Mesenchymal stem cell (in vitro differentiated cells and primary cell): ENCODE data around the gene KCNG2.

ENCODE experiments used
- DNase-seq: peaks from one replicate; pipeline ENCODE4 v3.0.0-alpha.2; 2013
- H2AFZ ChIP-seq: one replicate; pipeline ENCODE4 v1.6.1; 2013; ENCODE audit warnings: low read depth, mild to moderate bottlenecking, control low read depth, inconsistent platforms, low read length, moderate library complexity
- H2AK5ac ChIP-seq: 2 replicates; pipeline ENCODE4 v1.6.1; 2013; ENCODE audit warnings: low read length, moderate library complexity, mild to moderate bottlenecking, inconsistent platforms; ENCODE audit not compliant: severe bottlenecking
- H2BK120ac ChIP-seq: one replicate; pipeline ENCODE4 v1.6.1; 2013; ENCODE audit warnings: low read depth, mild to moderate bottlenecking, inconsistent platforms, low read length, moderate library complexity
- H2BK12ac ChIP-seq, 2 experiments: one replicate each; pipeline ENCODE4 v1.6.1; 2013; ENCODE audit warnings: inconsistent platforms in 2 of 2, low read length in 2 of 2, mild to moderate bottlenecking in 2 of 2, moderate library complexity in 2 of 2, control low read depth in 1 of 2
- H2BK15ac ChIP-seq: one replicate; pipeline ENCODE4 v1.6.1; 2013; ENCODE audit warnings: mild to moderate bottlenecking, low read depth, inconsistent platforms; ENCODE audit not compliant: poor library complexity, severe bottlenecking
- H2BK5ac ChIP-seq: 2 replicates; pipeline ENCODE4 v1.6.1; 2013; ENCODE audit warnings: low read depth, mild to moderate bottlenecking, low read length, control low read depth, inconsistent platforms; ENCODE audit not compliant: poor library complexity, severe bottlenecking
- H3K14ac ChIP-seq, 2 experiments: one replicate each; pipeline ENCODE4 v1.6.1; 2013; ENCODE audit warnings: inconsistent platforms in 2 of 2, low read length in 2 of 2, control low read depth in 1 of 2, mild to moderate bottlenecking in 1 of 2, moderate library complexity in 1 of 2
- H3K18ac ChIP-seq, 2 experiments: one replicate each; pipeline ENCODE4 v1.6.1; 2013; ENCODE audit warnings: inconsistent platforms in 2 of 2, low read length in 2 of 2, control low read depth in 1 of 2, low read depth in 1 of 2, mild to moderate bottlenecking in 1 of 2
- H3K23ac ChIP-seq, 2 experiments: one replicate each; pipeline ENCODE4 v1.6.1; 2013; ENCODE audit warnings: inconsistent platforms in 2 of 2, low read length in 2 of 2, mild to moderate bottlenecking in 2 of 2, moderate library complexity in 2 of 2, control low read depth in 1 of 2
- H3K27ac ChIP-seq: 2 replicates; pipeline ENCODE4 v1.5.1; 2013; ENCODE audit warnings: mild to moderate bottlenecking, moderate library complexity, low read length, control low read depth, inconsistent platforms; ENCODE audit not compliant: poor library complexity, severe bottlenecking
- H3K27me3 ChIP-seq, 2 experiments: 2 replicates each; pipeline versions ENCODE4 v1.6.1 to v1.7.0; 2013; ENCODE audit warnings: low read length in 2 of 2, mild to moderate bottlenecking in 2 of 2, moderate library complexity in 2 of 2, control low read depth in 1 of 2, inconsistent platforms in 1 of 2; ENCODE audit not compliant: control insufficient read depth in 1 of 2, insufficient read depth in 1 of 2
- H3K36me3 ChIP-seq, 2 experiments: 2 replicates each; pipeline versions ENCODE4 v1.6.1 to v1.7.0; 2013; ENCODE audit warnings: low read length in 2 of 2, control low read depth in 1 of 2, inconsistent platforms in 1 of 2, low read depth in 1 of 2, mild to moderate bottlenecking in 1 of 2; ENCODE audit not compliant: insufficient read depth in 2 of 2, control insufficient read depth in 1 of 2
- H3K4ac ChIP-seq, 2 experiments: one replicate each; pipeline ENCODE4 v1.6.1; 2013; ENCODE audit warnings: inconsistent platforms in 2 of 2, low read length in 2 of 2, mild to moderate bottlenecking in 2 of 2, moderate library complexity in 2 of 2, control low read depth in 1 of 2, low read depth in 1 of 2
- H3K4me1 ChIP-seq: 2 replicates; pipeline ENCODE4 v1.6.1; 2013; ENCODE audit warnings: low read depth, low read length, control low read depth; ENCODE audit not compliant: control insufficient read depth, insufficient read depth
- H3K4me2 ChIP-seq: 2 replicates; pipeline ENCODE4 v1.6.1; 2013; ENCODE audit warnings: low read length, mild to moderate bottlenecking, inconsistent platforms; ENCODE audit not compliant: poor library complexity, severe bottlenecking
- H3K4me3 ChIP-seq, 2 experiments: 2 replicates each; pipeline versions ENCODE4 v1.5.1 to v1.7.0; 2013; ENCODE audit warnings: low read length in 2 of 2, mild to moderate bottlenecking in 2 of 2, control low read depth in 1 of 2, low read depth in 1 of 2; ENCODE audit not compliant: insufficient read depth in 1 of 2
- H3K79me1 ChIP-seq: replicated peaks from 2 replicates; pipeline ENCODE4 v1.6.1; 2013; ENCODE audit warnings: mild to moderate bottlenecking, control low read depth, low read length, inconsistent platforms; ENCODE audit not compliant: poor library complexity, severe bottlenecking
- H3K9ac ChIP-seq: 2 replicates; pipeline ENCODE4 v1.7.0; 2013; ENCODE audit warnings: mild to moderate bottlenecking, low read length, moderate library complexity
- H3K9me3 ChIP-seq: 2 replicates; pipeline ENCODE4 v1.7.0; 2013; ENCODE audit warnings: mild to moderate bottlenecking, low read length; ENCODE audit not compliant: control insufficient read depth
- H4K8ac ChIP-seq: one replicate; pipeline ENCODE4 v1.6.1; 2013; ENCODE audit warnings: inconsistent platforms, mild to moderate bottlenecking, low read length, moderate library complexity
- H4K91ac ChIP-seq: one replicate; pipeline ENCODE4 v1.6.1; 2013; ENCODE audit warnings: mild to moderate bottlenecking, low read length, inconsistent platforms
- WGBS: methylation state at CpG from one replicate; pipeline ENCODE4 v1.1.7; 2013; ENCODE audit warnings: mixed read lengths; 5-methylcytosine and 5-hydroxymethylcytosine counted together

Gene KCNG2

DNA sequence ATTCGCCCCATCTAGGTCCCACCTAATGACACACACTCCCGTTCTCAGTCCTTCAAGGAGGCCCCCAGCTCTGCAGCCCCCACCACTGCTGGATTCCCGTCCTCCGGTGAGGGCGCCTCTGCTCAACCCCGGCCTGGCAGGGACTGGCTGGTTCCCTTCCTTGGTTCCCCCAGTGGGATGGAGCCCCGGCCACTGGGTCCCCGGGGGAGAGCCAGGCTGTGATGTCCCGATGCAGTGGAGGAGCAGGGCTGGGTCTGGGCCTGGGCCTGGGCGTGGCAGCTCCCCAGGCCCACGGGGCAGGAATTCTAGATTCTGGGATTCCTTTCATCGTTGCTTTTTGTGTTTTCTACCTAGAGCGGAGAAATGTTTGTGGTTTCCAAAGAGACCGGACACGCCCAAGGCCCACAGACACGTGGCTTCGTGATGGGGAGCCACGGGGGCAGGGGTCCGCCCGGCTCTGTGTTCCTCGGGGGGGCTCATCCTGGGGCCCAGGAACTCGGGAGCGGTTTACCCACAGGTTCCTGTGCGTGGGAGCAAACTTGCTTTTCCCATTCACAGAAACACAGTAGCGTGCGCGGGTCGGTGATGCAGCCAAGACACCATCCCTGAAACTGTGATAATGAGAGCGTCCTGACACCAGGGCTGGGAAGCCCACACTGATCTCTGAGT, 86.7 kb downstream of the KCNG2 start:
- Histone ChIP-seq H4K8ac (no peak overlapping the region), H3K36me3 (no peaks in the 10 kb centered on the region), H3K9me3 (peaks cover 12% of the 10 kb centered on the region), H2AFZ (no peak overlapping the region), H2AK5ac (no peak overlapping the region), H3K4me2 (no peak overlapping the region), H3K4me1 (no peaks in the 10 kb centered on the region), H3K23ac (no peak overlapping the region), H3K4ac (no peak overlapping the region), H3K27ac (no peak overlapping the region), H3K27me3 (no peaks in the 10 kb centered on the region), H2BK15ac (no peak overlapping the region), H2BK120ac (no peak overlapping the region), H4K91ac (no peak overlapping the region), H3K18ac (no peak overlapping the region), H3K79me1 (no peaks in the 10 kb centered on the region), H3K9ac (no peak overlapping the region), H2BK12ac (no peak overlapping the region), H2BK5ac (no peak overlapping the region), H3K4me3 (no peak overlapping the region), H3K14ac (no peak overlapping the region)
- 87% methylated on average over 29 of the region's 29 CpGs for WGBS
- DNase-seq = no peak

GRCh38 chr18:79884963-79885728, 87.4 kb downstream of the KCNG2 start:
- no peaks in the 10 kb centered on the region for H3K27me3 ChIP-seq
- no peak overlapping the region for H3K18ac ChIP-seq
- no peak overlapping the region for H2BK120ac ChIP-seq
- no peak for DNase-seq
- no peak overlapping the region for H3K4ac ChIP-seq
- peaks cover 14% of the 10 kb centered on the region for H3K9me3 ChIP-seq
- no peak overlapping the region for H3K14ac ChIP-seq
- no peaks in the 10 kb centered on the region for H3K36me3 ChIP-seq
- no peak overlapping the region for H3K27ac ChIP-seq
- no peak overlapping the region for H2BK15ac ChIP-seq
- H4K8ac ChIP-seq = no peak overlapping the region
- no peak overlapping the region for H3K9ac ChIP-seq
- no peak overlapping the region for H2BK5ac ChIP-seq
- H2AK5ac ChIP-seq = no peak overlapping the region
- no peak overlapping the region for H3K4me3 ChIP-seq
- WGBS = 88% methylated on average over 25 of the region's 25 CpGs
- H2BK12ac ChIP-seq = no peak overlapping the region
- no peak overlapping the region for H4K91ac ChIP-seq
- H3K4me1 ChIP-seq = no peaks in the 10 kb centered on the region
- no peaks in the 10 kb centered on the region for H3K79me1 ChIP-seq
- no peak overlapping the region for H3K23ac ChIP-seq
- no peak overlapping the region for H3K4me2 ChIP-seq
- H2AFZ ChIP-seq = no peak overlapping the region

DNA sequence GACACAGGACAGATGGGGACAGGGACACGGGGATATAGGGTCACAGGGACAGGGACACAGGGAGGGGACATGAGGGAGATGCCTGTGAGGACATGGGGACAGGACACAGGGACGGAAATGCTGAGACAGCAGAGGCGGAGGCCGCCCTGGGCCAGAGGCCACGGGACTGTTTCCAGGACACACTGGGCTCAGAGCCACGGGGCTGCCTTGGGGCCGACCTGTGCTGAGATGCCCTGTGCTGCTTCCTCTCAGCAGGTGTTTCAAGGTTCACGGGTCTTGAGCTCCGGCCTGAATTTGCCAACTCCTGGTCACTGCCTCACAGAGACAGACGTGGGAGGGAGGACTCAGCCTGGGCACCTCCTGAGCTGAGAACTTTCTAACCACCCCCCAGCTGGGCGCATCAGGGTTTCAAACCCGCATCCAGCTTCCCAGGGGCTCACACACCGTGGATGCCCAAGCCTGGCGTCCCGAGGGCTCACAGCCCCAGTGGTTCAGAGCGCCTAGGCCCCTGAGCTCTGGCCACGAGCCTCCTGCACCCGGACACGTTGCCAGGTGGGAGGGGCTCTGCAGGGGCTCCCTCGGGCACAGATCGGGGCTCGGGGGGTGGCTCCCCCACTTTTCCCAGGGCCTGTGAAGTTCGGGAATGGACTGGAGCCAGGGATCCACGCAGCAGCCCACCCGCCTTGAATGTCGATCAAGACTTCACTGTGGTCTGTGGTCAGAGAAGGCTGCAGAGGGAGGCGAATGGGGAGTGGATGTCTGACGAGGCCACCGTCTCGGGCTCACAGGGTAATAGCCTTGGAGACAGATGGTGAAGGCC, 89.7 kb downstream of the KCNG2 start:
- Histone ChIP-seq H3K27ac (no peak overlapping the region), H3K18ac (no peak overlapping the region), H2BK120ac (no peak overlapping the region), H2AK5ac (no peak overlapping the region), H2BK5ac (no peak overlapping the region), H2BK12ac (no peak overlapping the region), H3K4me3 (no peak overlapping the region), H4K8ac (no peak overlapping the region), H3K4ac (no peak overlapping the region), H4K91ac (no peak overlapping the region), H2AFZ (no peak overlapping the region), H3K36me3 (no peaks in the 10 kb centered on the region), H3K4me1 (no peaks in the 10 kb centered on the region), H2BK15ac (no peak overlapping the region), H3K9ac (no peak overlapping the region), H3K27me3 (no peaks in the 10 kb centered on the region), H3K23ac (no peak overlapping the region), H3K79me1 (no peaks in the 10 kb centered on the region), H3K14ac (no peak overlapping the region), H3K9me3 (peaks cover 35% of the 10 kb centered on the region), H3K4me2 (no peak overlapping the region)
- no peak for DNase-seq
- 90% methylated on average over 30 of the region's 30 CpGs for WGBS

DNA sequence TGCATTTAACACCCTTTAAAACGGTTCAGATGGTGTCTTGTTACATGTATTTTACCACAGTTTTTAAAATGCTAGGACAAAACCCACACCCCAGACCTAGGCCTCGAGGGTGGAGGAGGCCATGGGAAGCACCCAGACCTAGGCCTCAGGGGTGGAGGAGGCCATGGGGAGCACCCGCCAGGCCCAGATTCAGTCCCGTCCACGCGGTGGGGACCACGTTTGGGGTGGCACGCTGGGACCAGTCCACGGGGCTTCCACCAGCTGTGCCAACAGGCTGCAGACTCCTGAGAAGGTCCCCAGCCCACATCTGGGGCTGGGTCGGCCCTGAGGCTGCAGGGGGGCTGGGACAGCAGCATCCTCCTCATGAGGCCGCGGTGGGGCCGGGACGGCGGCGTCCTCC, 90.3 kb downstream of the KCNG2 start:
- WGBS = 91% methylated on average over 16 of the region's 16 CpGs
- no peaks in the 10 kb centered on the region for H3K27me3 ChIP-seq
- H3K9me3 ChIP-seq = peaks cover 41% of the 10 kb centered on the region
- no peak overlapping the region for H2AK5ac ChIP-seq
- no peak overlapping the region for H4K8ac ChIP-seq
- H3K14ac ChIP-seq = no peak overlapping the region
- H3K27ac ChIP-seq = no peak overlapping the region
- no peak overlapping the region for H2BK5ac ChIP-seq
- no peak overlapping the region for H2BK12ac ChIP-seq
- H3K4me2 ChIP-seq = no peak overlapping the region
- no peak overlapping the region for H3K9ac ChIP-seq
- no peak overlapping the region for H3K23ac ChIP-seq
- DNase-seq = no peak
- no peak overlapping the region for H2BK15ac ChIP-seq
- H3K79me1 ChIP-seq = no peaks in the 10 kb centered on the region
- H2BK120ac ChIP-seq = no peak overlapping the region
- no peak overlapping the region for H4K91ac ChIP-seq
- H3K36me3 ChIP-seq = no peaks in the 10 kb centered on the region
- H2AFZ ChIP-seq = no peak overlapping the region
- H3K4ac ChIP-seq = no peak overlapping the region
- no peak overlapping the region for H3K18ac ChIP-seq
- no peaks in the 10 kb centered on the region for H3K4me1 ChIP-seq
- H3K4me3 ChIP-seq = no peak overlapping the region
